ENCODE results near the gene TBC1D22A. TPM values are rescaled to one million over a fixed set of nuclear protein-coding genes. Genes with fewer than 3 reads are reported as not detected.

The TBC1D22A gene
- polyA plus RNA-seq, 1 donor (not counting 4 experiments of a cell fraction or from before 2014, with no cell fraction given) = 20.9 TPM

DNA sequence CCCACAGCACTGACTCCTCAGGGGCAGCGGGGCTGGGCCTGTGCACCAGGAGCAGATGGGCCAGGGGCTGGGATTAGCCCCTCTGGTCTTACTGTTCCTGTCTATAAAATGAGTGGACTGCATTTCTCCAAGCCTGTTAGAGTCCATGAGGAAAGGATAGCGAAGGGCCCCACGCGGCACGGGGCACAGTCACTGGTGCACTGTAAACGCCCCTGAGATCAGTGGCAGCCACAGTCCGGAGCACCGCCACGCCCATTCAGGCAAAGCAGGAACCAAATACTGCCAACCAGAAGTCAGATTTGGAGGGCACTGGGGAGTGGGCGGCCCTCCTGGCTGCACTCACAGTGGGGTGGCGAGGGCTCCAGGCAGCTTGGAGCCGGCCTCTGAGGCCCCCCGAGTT lies 387.5 kb downstream of the TBC1D22A start:
- no peaks in the 10 kb centered on the region for H3K79me2 ChIP-seq (ENCODE audit: control insufficient read depth, insufficient read depth, low read length)
- no peaks in the 10 kb centered on the region for H3K4me1 ChIP-seq (ENCODE audit: control insufficient read depth, extremely low read depth, insufficient read depth, low read length)
- H3K27ac ChIP-seq (ENCODE audit: control insufficient read depth, insufficient read depth, low read length) = no peak overlapping the region
- no peaks in the 10 kb centered on the region for H4K20me1 ChIP-seq (ENCODE audit: control insufficient read depth, extremely low read depth, insufficient read depth, low read length)
- H3K4me3 ChIP-seq (ENCODE audit: control insufficient read depth in 2 of 3, extremely low read depth in 1 of 3, insufficient read depth in 2 of 3, low read depth in 1 of 3, low read length in 3 of 3) = no peak overlapping the region
- no peak overlapping the region for H3K4me2 ChIP-seq (ENCODE audit: control insufficient read depth, extremely low read depth, insufficient read depth, low read depth, low read length)
- no peaks in the 10 kb centered on the region for H3K9me1 ChIP-seq (ENCODE audit: control insufficient read depth, extremely low read depth, insufficient read depth, low read length)
- H2AFZ ChIP-seq (ENCODE audit: control insufficient read depth, low read length) = no peak overlapping the region
- dilution Hi-C loops (cut with MboI; ENCODE audit: extremely low pct_ligation_motif_present, low sequenced_read_pairs) = no loop called here
- no peak for TF ChIP-seq EZH2 (IDR thresholded peaks at IDR 0.05; ENCODE audit: low read length)
- TF ChIP-seq, protein P1, sequence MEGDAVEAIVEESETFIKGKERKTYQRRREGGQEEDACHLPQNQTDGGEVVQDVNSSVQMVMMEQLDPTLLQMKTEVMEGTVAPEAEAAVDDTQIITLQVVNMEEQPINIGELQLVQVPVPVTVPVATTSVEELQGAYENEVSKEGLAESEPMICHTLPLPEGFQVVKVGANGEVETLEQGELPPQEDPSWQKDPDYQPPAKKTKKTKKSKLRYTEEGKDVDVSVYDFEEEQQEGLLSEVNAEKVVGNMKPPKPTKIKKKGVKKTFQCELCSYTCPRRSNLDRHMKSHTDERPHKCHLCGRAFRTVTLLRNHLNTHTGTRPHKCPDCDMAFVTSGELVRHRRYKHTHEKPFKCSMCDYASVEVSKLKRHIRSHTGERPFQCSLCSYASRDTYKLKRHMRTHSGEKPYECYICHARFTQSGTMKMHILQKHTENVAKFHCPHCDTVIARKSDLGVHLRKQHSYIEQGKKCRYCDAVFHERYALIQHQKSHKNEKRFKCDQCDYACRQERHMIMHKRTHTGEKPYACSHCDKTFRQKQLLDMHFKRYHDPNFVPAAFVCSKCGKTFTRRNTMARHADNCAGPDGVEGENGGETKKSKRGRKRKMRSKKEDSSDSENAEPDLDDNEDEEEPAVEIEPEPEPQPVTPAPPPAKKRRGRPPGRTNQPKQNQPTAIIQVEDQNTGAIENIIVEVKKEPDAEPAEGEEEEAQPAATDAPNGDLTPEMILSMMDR (optimal IDR thresholded peaks at IDR 0.05 in 1 of 3, IDR thresholded peaks at IDR 0.05 in 1 of 3, conservative IDR thresholded peaks at IDR 0.05 in 1 of 3; ENCODE audit: extremely low read depth in 1 of 3, insufficient read depth in 2 of 3, low read length in 3 of 3) = no peak
- FAIRE-seq (no peak), DNase-seq (ENCODE audit: low read depth, low spot score) (no peak)
- no peaks in the 10 kb centered on the region for H3K27me3 ChIP-seq (ENCODE audit: control insufficient read depth, extremely low read depth, insufficient read depth, low read length)
- no peak overlapping the region for H3K9ac ChIP-seq (ENCODE audit: control insufficient read depth, extremely low read depth, insufficient read depth, low read length)
- peaks cover 0 to 1% of the 10 kb centered on the region in 2 experiments for H3K36me3 ChIP-seq (ENCODE audit: control insufficient read depth in 2 of 2, extremely low read depth in 1 of 2, insufficient read depth in 2 of 2, low read length in 2 of 2)
- no peaks in the 10 kb centered on the region for H3K9me3 ChIP-seq (ENCODE audit: control insufficient read depth, low read depth, low read length)

DNA sequence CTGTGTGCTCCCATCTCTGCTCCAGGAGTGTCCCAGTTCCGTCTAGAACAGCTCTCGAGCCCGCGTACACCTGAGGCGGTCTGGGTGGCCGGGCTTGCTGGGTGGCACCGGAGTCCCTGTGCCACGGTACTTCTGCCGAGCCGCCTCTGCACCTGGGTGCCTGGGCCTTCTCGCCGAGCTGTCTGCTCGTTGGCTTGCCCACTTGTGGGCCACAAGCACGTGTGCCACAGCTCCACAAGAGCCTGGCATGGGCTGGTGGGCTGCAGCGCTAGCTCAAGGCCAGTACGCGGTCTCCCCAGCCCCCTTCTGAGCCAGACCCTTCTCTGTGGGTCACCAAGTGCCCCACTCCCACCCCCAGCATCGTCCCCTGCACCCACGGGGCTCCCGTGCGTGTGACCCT lies 388.0 kb downstream of the TBC1D22A start:
- dilution Hi-C loops (cut with MboI; ENCODE audit: extremely low pct_ligation_motif_present, low sequenced_read_pairs) = no loop called here
- H2AFZ ChIP-seq (ENCODE audit: control insufficient read depth, low read length) = no peak overlapping the region
- peaks cover 0 to 1% of the 10 kb centered on the region in 2 experiments for H3K36me3 ChIP-seq (ENCODE audit: control insufficient read depth in 2 of 2, extremely low read depth in 1 of 2, insufficient read depth in 2 of 2, low read length in 2 of 2)
- TF ChIP-seq, protein P1 (optimal IDR thresholded peaks at IDR 0.05 in 1 of 3, IDR thresholded peaks at IDR 0.05 in 1 of 3, conservative IDR thresholded peaks at IDR 0.05 in 1 of 3; ENCODE audit: extremely low read depth in 1 of 3, insufficient read depth in 2 of 3, low read length in 3 of 3) = no peak
- TF ChIP-seq EZH2 (IDR thresholded peaks at IDR 0.05; ENCODE audit: low read length) = no peak
- no peak overlapping the region for H3K4me2 ChIP-seq (ENCODE audit: control insufficient read depth, extremely low read depth, insufficient read depth, low read depth, low read length)
- H3K9me3 ChIP-seq (ENCODE audit: control insufficient read depth, low read depth, low read length) = no peaks in the 10 kb centered on the region
- H3K27me3 ChIP-seq (ENCODE audit: control insufficient read depth, extremely low read depth, insufficient read depth, low read length) = no peaks in the 10 kb centered on the region
- no peak overlapping the region for H3K4me3 ChIP-seq (ENCODE audit: control insufficient read depth in 2 of 3, extremely low read depth in 1 of 3, insufficient read depth in 2 of 3, low read depth in 1 of 3, low read length in 3 of 3)
- FAIRE-seq = no peak
- no peaks in the 10 kb centered on the region for H3K9me1 ChIP-seq (ENCODE audit: control insufficient read depth, extremely low read depth, insufficient read depth, low read length)
- H3K79me2 ChIP-seq (ENCODE audit: control insufficient read depth, insufficient read depth, low read length) = no peaks in the 10 kb centered on the region
- no peak overlapping the region for H3K27ac ChIP-seq (ENCODE audit: control insufficient read depth, insufficient read depth, low read length)
- H3K9ac ChIP-seq (ENCODE audit: control insufficient read depth, extremely low read depth, insufficient read depth, low read length) = no peak overlapping the region
- no peaks in the 10 kb centered on the region for H3K4me1 ChIP-seq (ENCODE audit: control insufficient read depth, extremely low read depth, insufficient read depth, low read length)
- H4K20me1 ChIP-seq (ENCODE audit: control insufficient read depth, extremely low read depth, insufficient read depth, low read length) = no peaks in the 10 kb centered on the region
- DNase-seq (ENCODE audit: low read depth, low spot score) = no peak

Measured in keratinocyte (primary cell).